HL-60 (cell line): ENCODE data around the gene TPO.

ENCODE experiments used
- DNase-seq, 2 experiments: peaks; one replicate each; pipeline ENCODE4 v3.0.0-alpha.2; 2010 to 2020; ENCODE audit warnings: low read depth in 1 of 2, low spot score in 1 of 2
- H3K27ac ChIP-seq: fragments of 250-450 bp; sonication (Bioruptor Pico); replicated peaks from 2 replicates; pipeline ENCODE4 v1.5.1; 2020; ENCODE audit warnings: mild to moderate bottlenecking, moderate library complexity
- H3K27me3 ChIP-seq: fragments of 250-450 bp; sonication (Bioruptor Pico); 2 replicates; pipeline ENCODE4 v1.5.1; 2021; ENCODE audit warnings: mild to moderate bottlenecking, moderate library complexity; ENCODE audit not compliant: insufficient read depth, poor library complexity, severe bottlenecking
- H3K4me3 ChIP-seq: replicated peaks from 2 replicates; pipeline ENCODE4 v1.5.1; 2011; ENCODE audit warnings: mild to moderate bottlenecking, control low read depth, low read length; ENCODE audit not compliant: insufficient read depth
- GABPA ChIP-seq: IDR thresholded peaks from 2 replicates; pipeline ENCODE4 v1.6.1; 2012; ENCODE audit warnings: low read depth
- POLR2AphosphoS5 ChIP-seq: IDR thresholded peaks from 2 replicates; pipeline ENCODE4 v1.6.1; 2012; ENCODE audit warnings: low read depth
- SPI1 ChIP-seq: IDR thresholded peaks from 2 replicates; pipeline ENCODE4 v1.6.1; 2012; ENCODE audit warnings: low read depth, mild to moderate bottlenecking, borderline replicate concordance
- long read RNA-seq: library from polyadenylated mRNA; unstranded; transcript quantifications from one replicate; pipeline ENCODE4 v2.0.0, GENCODE V29; 2020
- TF ChIP-seq, protein P1 (sequence below): IDR thresholded peaks from one replicate; pipeline ENCODE4 v1.5.1; 2011; ENCODE audit warnings: low read length, control low read depth, inconsistent platforms; ENCODE audit not compliant: insufficient read depth
- TF ChIP-seq, protein P2 (sequence below): IDR thresholded peaks from 2 replicates; pipeline ENCODE4 v1.6.1; 2012; ENCODE audit warnings: low read depth; ENCODE audit not compliant: insufficient replicate concordance

TPO gene
- long read RNA-seq: 0 reads

DNA sequence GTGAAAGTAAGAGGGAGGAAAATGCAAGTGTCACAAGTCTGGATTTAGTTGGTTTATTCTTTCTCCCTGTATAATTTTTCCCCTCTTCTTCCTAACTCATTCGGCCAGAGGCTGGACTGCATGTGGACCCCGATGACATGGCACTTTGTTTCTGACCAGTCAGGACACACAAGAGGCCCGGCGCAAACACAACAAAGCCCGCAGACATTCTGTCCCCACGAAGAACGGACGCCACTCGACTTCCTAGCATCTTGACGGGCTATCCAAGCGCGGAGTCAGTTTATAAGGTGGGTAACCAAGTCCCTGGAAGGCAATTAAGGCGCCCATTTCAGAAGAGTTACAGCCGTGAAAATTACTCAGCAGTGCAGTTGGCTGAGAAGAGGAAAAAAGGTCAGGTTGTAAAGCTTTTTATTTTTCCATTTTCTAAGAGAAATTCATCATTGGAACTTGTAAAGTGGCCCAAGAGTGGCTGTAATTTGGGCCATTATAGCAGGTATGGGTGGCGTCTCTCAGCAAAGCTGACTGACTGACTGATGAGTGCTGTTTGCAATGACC lies at the start of gene TPO:
Gene TPO (plus strand): TSS at position 308 of the 555 bp plus-strand sequence. CDS start 946 bp downstream, outside the sequence.
- Histone ChIP-seq H3K4me3 (no peak within 1 kb of the TSS), H3K27me3 (no peaks in the 10 kb centered on the region), H3K27ac (no peak within 1 kb of the TSS)
- no peak for DNase-seq
- TF ChIP-seq GABPA (no peak), POLR2AphosphoS5 (no peak), SPI1 (no peak)
- TF ChIP-seq, protein P1, sequence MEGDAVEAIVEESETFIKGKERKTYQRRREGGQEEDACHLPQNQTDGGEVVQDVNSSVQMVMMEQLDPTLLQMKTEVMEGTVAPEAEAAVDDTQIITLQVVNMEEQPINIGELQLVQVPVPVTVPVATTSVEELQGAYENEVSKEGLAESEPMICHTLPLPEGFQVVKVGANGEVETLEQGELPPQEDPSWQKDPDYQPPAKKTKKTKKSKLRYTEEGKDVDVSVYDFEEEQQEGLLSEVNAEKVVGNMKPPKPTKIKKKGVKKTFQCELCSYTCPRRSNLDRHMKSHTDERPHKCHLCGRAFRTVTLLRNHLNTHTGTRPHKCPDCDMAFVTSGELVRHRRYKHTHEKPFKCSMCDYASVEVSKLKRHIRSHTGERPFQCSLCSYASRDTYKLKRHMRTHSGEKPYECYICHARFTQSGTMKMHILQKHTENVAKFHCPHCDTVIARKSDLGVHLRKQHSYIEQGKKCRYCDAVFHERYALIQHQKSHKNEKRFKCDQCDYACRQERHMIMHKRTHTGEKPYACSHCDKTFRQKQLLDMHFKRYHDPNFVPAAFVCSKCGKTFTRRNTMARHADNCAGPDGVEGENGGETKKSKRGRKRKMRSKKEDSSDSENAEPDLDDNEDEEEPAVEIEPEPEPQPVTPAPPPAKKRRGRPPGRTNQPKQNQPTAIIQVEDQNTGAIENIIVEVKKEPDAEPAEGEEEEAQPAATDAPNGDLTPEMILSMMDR: no peak
- TF ChIP-seq, protein P2, sequence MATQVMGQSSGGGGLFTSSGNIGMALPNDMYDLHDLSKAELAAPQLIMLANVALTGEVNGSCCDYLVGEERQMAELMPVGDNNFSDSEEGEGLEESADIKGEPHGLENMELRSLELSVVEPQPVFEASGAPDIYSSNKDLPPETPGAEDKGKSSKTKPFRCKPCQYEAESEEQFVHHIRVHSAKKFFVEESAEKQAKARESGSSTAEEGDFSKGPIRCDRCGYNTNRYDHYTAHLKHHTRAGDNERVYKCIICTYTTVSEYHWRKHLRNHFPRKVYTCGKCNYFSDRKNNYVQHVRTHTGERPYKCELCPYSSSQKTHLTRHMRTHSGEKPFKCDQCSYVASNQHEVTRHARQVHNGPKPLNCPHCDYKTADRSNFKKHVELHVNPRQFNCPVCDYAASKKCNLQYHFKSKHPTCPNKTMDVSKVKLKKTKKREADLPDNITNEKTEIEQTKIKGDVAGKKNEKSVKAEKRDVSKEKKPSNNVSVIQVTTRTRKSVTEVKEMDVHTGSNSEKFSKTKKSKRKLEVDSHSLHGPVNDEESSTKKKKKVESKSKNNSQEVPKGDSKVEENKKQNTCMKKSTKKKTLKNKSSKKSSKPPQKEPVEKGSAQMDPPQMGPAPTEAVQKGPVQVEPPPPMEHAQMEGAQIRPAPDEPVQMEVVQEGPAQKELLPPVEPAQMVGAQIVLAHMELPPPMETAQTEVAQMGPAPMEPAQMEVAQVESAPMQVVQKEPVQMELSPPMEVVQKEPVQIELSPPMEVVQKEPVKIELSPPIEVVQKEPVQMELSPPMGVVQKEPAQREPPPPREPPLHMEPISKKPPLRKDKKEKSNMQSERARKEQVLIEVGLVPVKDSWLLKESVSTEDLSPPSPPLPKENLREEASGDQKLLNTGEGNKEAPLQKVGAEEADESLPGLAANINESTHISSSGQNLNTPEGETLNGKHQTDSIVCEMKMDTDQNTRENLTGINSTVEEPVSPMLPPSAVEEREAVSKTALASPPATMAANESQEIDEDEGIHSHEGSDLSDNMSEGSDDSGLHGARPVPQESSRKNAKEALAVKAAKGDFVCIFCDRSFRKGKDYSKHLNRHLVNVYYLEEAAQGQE: no peak

- Histone ChIP-seq H3K4me3 (no peak overlapping the region), H3K27ac (no peak overlapping the region), H3K27me3 (no peaks in the 10 kb centered on the region)
- peak in 1 of 2 experiments; percentile 9 for DNase-seq
- TF ChIP-seq SPI1: no peak
- peak; percentile 52; the same call in 1 of the 2 replicates for TF ChIP-seq POLR2AphosphoS5
These were observed 46.6 kb upstream of the TPO start for GRCh38 chr2:1366546-1367134.

DNA sequence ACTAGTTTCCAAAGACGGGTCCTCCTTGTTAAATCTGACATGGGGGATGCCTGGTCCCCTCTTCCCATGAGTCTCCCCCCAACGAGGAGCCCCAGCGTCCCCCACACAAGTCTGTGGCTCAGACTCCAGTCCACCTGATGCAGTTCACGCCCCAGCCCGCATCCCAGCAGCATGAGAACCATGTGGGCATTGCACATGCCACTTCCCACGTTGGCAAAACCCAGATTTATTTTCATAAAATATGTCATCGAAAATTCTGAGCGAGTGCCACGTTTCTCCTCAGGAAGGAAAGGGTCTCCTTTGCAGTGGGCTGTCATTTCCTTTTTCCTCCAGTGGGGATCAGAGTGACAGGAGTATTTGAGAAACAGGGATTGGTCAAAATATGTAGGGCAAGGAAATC lies 45.7 kb upstream of the TPO start:
- H3K27me3 ChIP-seq: no peaks in the 10 kb centered on the region
- no peak for DNase-seq
- no peak overlapping the region for H3K4me3 ChIP-seq
- TF ChIP-seq, protein P1: no peak
- TF ChIP-seq POLR2AphosphoS5 (no peak), GABPA (no peak), SPI1 (no peak)
- no peak overlapping the region for H3K27ac ChIP-seq

DNA sequence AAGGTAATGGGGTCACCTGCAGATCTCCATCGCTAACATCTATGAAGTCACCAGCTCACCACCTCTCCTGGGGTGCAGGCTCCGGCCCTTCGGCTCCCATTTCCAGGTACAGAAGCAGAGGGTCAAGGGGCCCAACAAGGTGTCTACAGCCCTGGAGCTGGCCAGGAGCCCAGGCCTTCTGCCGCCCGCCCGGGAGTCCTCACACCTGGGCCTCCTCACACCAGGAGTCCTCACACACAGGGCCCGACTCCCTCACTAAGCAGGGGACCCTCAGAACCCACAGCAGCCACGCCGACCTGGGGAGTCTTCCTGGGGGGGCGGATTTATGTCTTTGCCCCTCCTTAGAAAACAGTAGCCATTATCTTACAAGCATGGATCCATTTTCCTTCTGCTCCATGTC lies 43.4 kb upstream of the TPO start:
- TF ChIP-seq, protein P2: no peak
- TF ChIP-seq, protein P1: no peak
- TF ChIP-seq GABPA (no peak), POLR2AphosphoS5 (no peak), SPI1 (no peak)
- no peaks in the 10 kb centered on the region for H3K27me3 ChIP-seq
- H3K4me3 ChIP-seq: no peak overlapping the region
- no peak for DNase-seq
- no peak overlapping the region for H3K27ac ChIP-seq
